Measurements from ENCODE around the gene NPDC1. TPM values are rescaled to one million over a fixed set of nuclear protein-coding genes. Genes with fewer than 3 reads are reported as not detected.

NPDC1 gene
- polyA plus RNA-seq (ENCODE audit: insufficient read length in 12 of 12), result 10 to 100 TPM in 11 of 12 donors, not detected in 1; 26.6 to 48.0 (median 30.3) TPM
- long read RNA-seq, donor 1, transcript NPDC1-202 (9 exons, 1,494 nt), result major isoform, 28 of 42 reads
- long read RNA-seq, donor 1, partial matches to known transcripts, result 5 of 42 reads
- long read RNA-seq, donor 1, other reads (novel, unspliced or antisense), result 0 of 42 reads
- long read RNA-seq, donor 2, transcript NPDC1-202 (9 exons, 1,494 nt), result major isoform, 16 of 18 reads
- long read RNA-seq, donor 2, partial matches to known transcripts, result 0 of 18 reads
- long read RNA-seq, donor 2, other reads (novel, unspliced or antisense), result 0 of 18 reads
- long read RNA-seq, donor 3, transcript NPDC1-202 (9 exons, 1,494 nt), result major isoform, 8 of 9 reads
- long read RNA-seq, donor 3, partial matches to known transcripts, result 0 of 9 reads
- long read RNA-seq, donor 3, other reads (novel, unspliced or antisense), result 0 of 9 reads
- long read RNA-seq, donor 4, partial matches to known transcripts, result 0 of 9 reads
- long read RNA-seq, donor 4, other reads (novel, unspliced or antisense), result 0 of 9 reads
- long read RNA-seq, donor 5, result 0 reads
- long read RNA-seq, donor 6, transcript NPDC1-202 (9 exons, 1,494 nt), result major isoform, 10 of 11 reads
- long read RNA-seq, donor 6, partial matches to known transcripts, result 0 of 11 reads
- long read RNA-seq, donor 6, other reads (novel, unspliced or antisense), result 0 of 11 reads
- long read RNA-seq, donor 7, transcript NPDC1-202 (9 exons, 1,494 nt), result major isoform, 11 of 13 reads
- long read RNA-seq, donor 7, partial matches to known transcripts, result 0 of 13 reads
- long read RNA-seq, donor 7, other reads (novel, unspliced or antisense), result 0 of 13 reads
- long read RNA-seq, donor 8, transcript NPDC1-202 (9 exons, 1,494 nt), result major isoform, 14 of 15 reads
- long read RNA-seq, donor 8, partial matches to known transcripts, result 0 of 15 reads
- long read RNA-seq, donor 8, other reads (novel, unspliced or antisense), result 0 of 15 reads
- long read RNA-seq, donor 9, transcript NPDC1-202 (9 exons, 1,494 nt), result major isoform, 11 of 12 reads
- long read RNA-seq, donor 9, partial matches to known transcripts, result 0 of 12 reads
- long read RNA-seq, donor 9, other reads (novel, unspliced or antisense), result 0 of 12 reads
- long read RNA-seq, donor 10, transcript NPDC1-202 (9 exons, 1,494 nt), result major isoform, 18 of 20 reads
- long read RNA-seq, donor 10, partial matches to known transcripts, result 0 of 20 reads
- long read RNA-seq, donor 10, other reads (novel, unspliced or antisense), result 0 of 20 reads
- long read RNA-seq, donor 11, transcript NPDC1-202 (9 exons, 1,494 nt), result major isoform, 10 of 10 reads
- long read RNA-seq, donor 11, partial matches to known transcripts, result 0 of 10 reads
- long read RNA-seq, donor 11, other reads (novel, unspliced or antisense), result 0 of 10 reads

GRCh38 chr9:137046088-137046787 is at the start of gene NPDC1:
Gene NPDC1, minus strand, starts transcription at chr9:137046177. Its CDS starts 188 bp downstream, at chr9:137045989.
- peak; percentile 78 for DNase-seq

DNA sequence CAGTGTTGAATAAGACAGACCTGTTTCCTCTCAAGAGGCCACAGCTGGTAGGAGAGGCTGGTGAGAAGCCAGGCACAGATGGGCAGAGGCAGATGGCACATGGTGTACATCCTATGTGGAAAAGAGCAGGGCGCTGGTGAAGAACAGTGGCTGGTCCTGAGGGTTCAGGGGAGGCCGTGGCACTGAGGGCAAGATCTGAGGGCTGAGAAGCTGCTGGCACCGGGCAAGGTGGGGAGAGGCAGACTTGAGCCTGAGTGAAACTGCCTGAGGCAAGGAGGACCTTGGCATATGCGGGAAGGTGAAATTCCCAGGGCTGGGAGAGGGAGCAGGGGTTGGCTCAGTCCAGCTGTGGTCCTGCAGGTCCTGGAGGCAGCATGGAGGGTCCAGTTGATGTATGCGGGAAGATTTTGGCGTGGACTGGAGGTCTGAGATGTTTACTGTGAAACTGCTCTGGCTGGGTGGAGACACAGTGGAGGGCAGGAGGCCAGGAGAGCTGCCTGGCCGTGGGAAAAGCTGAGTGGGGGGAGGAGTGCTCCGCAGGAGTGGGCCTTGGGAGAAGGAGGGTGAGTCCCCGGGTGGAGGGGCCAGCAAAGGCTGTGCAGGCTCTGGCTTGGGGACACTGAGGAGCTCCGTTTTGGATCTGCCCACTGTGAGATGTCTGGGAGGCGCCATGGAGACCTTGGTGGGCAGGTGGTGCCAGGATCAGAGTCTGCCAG is 43.4 kb upstream of the NPDC1 start:
- DNase-seq, result no peak

DNA sequence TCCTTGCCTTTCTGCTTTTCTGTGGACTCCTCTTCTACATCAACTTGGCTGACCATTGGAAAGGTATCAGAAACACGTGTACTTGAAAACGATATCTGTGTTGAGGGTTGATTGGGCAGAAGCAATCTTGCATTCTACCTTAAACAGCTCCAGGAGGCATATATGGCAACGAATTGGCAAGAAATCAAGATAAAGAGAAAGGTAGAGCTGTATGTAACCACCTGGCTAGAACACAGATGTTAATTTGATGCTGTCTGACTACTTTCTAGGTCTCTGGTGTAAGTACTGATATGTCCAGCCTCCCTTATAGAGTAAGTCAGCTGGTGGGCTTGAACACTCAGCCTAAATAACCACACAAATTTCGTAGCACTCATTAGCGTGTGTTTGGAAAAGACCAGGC is 42.1 kb upstream of the NPDC1 start:
- no peak for DNase-seq

DNA sequence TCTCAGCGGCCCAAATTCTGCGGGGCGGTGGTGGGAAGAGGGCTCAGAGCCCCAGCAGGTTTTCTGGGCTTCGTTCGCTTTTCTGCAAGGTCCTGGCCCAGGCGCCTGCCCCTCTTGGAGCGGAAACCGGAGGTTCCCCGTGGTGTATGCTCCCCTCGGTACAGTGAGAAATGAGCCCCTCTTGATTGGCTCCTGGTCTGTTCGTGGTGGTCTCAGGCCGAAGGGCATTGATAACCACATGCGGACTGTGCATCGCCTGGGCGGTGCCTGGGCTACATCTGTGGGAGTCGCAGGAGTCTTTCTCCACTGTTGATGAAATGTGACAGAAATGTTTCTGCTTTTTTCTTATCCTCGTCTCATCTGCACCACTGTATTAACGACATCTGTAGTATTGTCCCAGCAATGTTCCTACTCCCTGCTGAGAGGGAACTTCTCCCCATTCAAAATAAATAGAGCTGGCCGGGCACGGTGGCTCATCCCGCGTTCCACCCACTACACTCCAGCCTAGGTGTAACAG is 41.5 kb upstream of the NPDC1 start:
- no peak for DNase-seq

DNA sequence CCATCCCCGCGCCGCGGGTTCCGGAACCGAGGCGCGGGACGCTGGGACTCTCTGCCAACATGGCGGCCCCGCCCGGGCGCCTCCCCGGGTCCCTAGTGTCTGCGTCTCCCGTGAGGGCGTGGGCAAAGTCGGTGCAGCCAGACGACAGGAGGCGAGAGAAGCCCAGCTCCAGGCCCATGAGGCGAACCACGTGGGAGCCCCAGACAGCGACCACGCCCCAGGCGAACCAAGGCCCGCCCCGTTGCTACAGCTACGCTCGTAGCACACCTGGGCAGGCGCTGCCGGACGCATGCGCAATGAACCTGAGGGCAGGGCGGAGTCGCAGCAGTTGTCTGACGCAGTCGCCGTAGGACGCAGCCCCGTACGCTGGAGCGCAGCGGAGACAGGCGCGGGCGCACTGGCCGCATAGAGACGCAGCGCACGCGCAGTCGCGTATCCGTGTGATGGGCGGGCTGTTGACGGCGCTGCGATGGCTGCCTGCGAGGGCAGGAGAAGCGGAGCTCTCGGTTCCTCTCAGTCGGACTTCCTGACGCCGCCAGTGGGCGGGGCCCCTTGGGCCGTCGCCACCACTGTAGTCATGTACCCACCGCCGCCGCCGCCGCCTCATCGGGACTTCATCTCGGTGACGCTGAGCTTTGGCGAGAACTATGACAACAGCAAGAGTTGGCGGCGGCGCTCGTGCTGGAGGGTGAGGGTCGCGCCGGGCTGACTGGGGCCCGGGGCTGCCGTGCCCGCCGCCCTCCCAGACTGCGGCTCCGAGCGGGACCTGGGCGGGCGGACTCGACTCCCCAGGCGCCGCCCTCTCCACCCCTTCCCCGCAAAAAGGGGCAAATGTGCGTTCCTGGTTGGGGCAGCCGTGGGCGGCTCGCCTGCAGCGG is 40.8 kb upstream of the NPDC1 start, which contains the start of gene MAN1B1:
Gene MAN1B1 (plus strand): TSS at position 455 of the 878 bp plus-strand sequence. CDS start 15 bp downstream, at position 470.
- DNase-seq, result peak; percentile 98

DNA sequence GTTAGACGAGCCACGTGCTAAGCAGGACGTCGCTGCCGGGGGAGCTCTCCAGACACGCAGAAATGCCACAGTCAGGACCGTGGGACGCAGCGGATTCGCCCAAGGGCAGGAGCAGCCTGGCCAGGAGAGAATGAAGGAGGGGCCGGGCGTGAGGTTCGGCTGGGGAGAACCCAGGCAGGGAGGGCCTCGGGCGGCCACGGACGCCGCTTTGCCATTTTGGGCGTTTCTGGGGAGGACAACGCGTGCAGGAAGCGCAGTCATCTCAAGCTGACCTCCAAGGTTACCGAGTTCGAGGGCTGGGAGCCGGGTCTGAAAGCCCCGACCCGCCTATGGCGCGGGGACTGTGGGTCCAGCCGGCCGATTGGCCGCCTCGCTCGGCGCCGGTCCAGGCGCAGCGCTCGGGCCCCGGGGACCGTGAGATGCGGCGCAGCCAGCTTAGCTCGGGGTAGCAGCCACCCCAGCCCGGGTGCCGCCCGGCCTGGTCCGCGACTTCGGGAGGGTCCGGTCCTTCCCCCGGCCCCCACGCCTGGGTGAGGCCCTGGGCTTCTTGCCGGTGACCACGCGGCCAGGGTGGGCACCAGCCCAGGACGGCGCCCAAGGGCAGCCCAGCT is 40.0 kb upstream of the NPDC1 start:
- DNase-seq, result no peak

GRCh38 chr9:137084526-137084925 is 38.5 kb upstream of the NPDC1 start:
- DNase-seq, result no peak

DNA sequence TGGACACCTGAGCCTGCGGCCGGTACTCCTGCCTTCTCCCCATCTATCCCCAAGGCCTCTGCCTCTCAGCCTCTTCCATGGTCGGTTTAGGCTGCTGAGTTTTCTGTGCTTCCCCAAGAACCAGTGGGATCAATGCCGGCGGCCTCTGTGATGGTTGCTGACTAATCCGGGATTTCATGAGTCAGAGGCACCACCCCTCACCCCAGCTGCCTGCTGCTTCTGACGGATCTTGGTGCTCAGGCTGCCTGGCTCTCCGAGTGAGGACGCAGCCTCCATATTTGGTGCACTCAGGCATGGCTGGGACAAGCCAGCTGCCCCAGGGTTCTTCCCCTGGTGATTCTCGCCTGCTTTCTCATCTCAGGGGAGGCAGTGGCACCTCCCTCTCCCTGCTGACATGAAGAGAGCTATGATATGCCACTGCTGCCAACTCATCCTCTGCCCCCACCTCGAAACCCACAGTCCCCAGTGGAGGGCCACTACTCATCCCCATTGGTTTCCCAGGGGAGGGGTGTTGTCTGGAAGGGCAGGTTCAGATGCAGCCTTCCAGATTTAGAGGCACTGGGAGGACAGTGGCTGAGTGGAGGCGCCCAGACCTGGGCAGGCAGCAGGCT is 37.5 kb upstream of the NPDC1 start:
- no peak for DNase-seq

- DNase-seq, result no peak
These were observed 36.9 kb upstream of the NPDC1 start for GRCh38 chr9:137082925-137083290.

- no peak for DNase-seq
These were observed 36.4 kb upstream of the NPDC1 start for GRCh38 chr9:137082222-137082924.

DNA sequence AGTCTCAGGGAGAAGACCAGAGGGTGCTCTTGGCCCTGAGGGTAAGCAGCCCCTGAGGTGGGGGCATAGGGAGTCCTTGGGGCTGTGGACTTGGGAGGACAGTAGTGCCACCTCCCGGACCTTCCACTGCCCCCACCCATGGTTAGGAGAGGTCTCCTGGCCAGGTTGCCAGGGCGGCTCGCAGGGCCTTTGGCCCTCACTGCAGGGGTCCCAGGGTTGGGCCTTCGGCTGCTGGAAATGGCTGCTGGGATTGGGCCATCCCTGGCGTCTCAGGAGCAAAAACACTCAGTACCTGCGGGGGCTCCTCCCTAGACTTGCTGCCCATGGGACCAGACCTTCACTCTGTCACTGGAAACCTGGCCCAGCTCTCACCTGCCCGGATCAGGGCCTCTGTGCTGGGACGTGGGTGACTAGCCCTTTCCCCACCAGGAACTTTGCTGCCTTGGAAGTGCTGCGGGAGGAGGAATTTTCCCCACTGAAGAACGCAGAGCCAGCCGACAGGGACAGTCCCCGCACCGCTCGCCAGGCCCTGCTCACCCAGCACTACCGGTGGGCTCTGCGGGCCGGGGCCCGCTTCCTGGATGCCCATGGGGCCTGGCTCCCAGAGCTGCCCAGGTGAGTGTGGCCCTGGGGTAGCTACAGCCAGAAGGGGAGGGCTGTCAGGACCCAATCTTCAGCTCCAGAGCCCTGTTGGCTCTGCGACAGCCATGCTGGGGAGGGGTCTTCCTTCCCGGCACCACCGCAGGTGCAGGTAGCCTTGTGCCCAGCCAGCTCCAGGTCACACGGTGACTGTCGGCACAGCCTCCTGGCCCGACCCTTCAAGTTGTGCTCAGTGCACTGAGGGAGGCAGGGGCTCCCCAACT is 34.5 kb upstream of the NPDC1 start:
- no peak for DNase-seq

GRCh38 chr9:137079401-137079787 is 33.4 kb upstream of the NPDC1 start:
- no peak for DNase-seq

DNA sequence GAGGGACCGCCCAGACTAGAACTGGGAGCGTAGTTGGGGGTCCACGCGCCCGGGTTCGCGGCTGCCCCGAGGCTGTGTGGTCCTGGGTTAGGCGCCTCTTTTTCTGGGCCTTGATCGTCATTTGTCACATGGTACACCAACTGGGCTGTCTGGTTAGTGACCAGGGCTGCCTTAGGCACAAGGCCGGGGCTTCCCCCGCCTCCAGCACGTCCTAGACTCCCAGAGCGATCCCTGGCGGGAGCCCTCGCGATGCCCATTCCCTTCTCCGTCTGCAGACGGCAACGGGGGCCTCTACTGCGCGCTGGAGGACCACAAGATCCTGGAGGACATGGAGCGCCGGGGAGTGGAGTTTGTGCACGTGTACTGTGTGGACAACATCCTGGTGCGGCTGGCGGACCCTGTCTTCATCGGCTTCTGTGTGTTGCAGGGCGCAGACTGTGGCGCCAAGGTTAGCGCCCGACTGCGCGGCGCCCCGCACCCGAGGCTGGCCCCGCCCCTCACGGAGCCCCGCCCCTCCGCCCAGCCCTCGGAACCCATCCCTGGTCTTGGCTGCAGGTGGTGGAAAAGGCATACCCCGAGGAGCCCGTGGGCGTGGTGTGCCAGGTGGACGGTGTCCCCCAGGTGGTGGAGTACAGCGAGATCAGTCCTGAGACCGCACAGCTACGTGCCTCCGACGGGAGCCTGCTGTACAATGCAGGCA is 32.9 kb upstream of the NPDC1 start:
- DNase-seq, result no peak

DNA sequence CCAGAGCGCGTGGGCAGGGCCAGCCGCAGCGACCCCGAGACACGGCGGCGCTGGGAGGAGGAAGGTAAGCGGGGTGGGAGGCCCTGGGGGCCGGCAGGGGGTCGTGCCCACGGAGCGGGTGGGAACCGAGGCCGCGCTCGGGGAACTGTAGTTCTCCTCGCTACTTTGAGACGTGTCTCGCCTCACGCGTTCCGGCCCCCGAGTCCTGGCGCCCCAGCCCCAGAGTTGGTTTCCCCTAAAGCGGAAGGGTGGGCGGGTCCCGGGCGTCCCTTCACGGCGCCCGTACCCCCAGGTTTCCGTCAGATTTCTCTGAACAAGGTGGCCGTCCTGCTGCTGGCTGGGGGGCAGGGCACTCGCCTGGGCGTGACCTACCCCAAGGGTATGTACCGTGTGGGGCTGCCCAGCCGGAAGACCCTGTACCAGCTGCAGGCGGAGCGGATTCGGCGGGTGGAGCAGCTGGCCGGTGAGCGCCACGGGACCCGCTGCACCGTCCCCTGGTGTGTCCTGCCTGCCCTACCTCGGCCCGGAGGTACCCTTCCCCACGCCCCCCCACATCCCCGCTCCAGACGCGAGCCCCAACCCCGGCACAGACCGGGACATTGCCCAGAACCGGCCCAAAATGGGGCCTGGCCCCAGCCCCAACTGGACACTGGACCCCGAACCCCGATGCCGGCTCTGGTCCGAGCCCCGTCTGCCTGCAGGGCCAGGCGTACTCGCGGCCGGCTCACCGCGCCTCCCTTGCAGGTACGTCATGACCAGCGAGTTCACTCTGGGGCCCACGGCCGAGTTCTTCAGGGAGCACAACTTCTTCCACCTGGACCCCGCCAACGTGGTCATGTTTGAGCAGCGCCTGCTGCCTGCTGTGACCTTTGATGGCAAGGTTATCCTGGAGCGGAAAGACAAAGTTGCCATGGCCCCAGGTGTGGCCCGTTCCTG is 32.0 kb upstream of the NPDC1 start:
- no peak for DNase-seq

Measured in muscle of arm (tissue), 14 donors.